IPS DF 4.7 (cell line): Measurements from ENCODE around the gene TAS2R20.
"Not testable (repeated sequence)": the region's sequence is repeated elsewhere in the genome, so short reads cannot be mapped to it uniquely, and the experiment has no call there.

Source experiments
- DNase-seq: peaks from one replicate; pipeline ENCODE4 v3.0.0-alpha.2; 2013; ENCODE audit warnings: low spot score; ENCODE audit errors: extremely low read depth

The TAS2R20 gene, protein sequence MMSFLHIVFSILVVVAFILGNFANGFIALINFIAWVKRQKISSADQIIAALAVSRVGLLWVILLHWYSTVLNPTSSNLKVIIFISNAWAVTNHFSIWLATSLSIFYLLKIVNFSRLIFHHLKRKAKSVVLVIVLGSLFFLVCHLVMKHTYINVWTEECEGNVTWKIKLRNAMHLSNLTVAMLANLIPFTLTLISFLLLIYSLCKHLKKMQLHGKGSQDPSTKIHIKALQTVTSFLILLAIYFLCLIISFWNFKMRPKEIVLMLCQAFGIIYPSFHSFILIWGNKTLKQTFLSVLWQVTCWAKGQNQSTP

DNA sequence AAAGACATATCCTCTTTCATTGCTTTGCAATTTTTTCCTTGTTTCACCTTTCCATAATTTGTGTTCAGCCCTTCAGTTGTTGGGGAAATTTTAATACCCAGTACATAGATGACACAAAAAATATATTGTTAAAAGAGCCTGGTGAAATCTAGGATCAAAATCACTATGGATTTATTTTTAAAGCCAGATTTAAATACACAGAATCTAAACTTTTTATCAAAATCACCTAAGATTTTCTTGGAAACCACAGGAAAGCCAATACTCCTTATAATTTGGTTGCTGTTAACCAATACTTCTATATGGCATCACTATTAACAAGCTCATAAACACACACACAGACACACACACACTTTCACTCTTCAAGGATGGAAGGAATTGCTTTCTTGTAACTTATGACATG is at the start of gene TAS2R20:
TAS2R20 (minus strand) TSS at position 101 of the 400 bp plus-strand sequence. CDS start 429 bp downstream, outside the sequence.
- DNase-seq = no peak

DNA sequence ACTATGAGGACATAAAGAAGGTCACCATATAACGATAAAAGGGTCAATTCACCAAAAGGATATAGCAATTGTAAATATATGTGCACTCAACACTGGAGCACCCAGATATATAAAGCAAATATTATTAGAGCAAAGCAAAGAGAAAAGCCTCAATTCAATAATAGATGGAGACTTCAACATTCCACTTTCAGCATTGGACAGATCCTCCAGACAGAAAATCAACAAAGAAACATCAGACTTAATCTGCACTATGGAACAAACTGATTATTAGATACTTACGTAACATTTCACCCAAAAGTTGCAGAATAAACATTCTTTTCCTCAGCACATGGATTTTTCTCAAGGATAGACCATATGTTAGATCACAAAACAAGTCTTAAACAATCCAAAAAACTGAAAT is 43.3 kb upstream of the TAS2R20 start:
- DNase-seq = not testable (repeated sequence)

DNA sequence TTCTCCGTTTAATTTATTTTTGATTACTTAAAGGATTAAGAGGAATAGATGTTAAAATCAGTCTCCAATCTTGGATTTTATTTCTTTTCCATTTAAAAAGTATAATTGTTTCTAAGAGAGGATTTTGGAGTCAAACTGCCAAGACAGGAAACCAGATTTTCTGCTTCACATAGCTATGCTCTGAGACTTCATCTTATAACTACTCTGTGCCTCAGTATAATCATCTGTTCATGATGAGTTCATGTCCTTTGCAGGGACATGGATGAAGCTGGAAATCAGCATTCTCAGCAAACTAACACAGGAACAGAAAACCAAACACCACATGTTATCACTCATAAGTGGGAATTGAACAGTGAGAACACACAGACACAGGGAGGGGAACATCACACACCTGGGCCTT is 42.1 kb upstream of the TAS2R20 start:
- DNase-seq = no peak

DNA sequence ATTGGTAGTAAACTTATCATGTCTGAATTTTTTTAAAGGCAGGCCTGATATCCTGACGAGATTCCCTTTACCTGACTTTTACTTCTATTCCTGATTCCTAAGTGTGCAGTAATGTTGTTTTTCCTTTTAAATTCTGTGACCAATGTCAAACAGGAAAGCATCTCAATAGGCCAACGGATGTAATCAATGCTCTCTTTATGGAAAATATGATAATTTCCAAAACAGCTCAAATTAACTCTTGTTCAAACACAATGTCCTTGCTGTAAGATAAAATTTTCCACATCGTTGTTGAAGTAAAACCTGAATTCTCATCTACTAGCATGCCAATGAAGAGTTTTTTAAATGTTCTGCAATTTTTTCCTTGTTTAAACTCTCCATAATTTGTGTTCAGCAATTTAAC is 41.1 kb upstream of the TAS2R20 start:
- no peak for DNase-seq

DNA sequence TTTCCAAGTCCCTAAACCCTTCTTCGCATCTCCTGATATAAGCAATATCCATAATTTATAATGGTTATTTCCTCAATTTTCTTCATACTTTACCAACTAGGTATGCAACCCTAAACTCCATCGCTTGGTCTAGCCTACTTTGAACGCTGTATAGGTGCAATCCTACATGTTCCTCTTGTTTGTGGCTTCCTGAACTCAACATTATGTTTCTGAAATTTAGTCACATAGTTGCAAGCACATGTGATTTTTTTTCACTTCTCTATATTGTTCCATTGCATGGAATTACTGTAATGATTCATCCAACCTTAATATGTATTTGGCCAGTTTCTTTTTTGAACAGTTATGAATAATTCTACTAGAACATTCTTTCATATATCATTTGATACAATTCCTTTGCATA is 35.9 kb upstream of the TAS2R20 start:
- DNase-seq = not testable (repeated sequence)

DNA sequence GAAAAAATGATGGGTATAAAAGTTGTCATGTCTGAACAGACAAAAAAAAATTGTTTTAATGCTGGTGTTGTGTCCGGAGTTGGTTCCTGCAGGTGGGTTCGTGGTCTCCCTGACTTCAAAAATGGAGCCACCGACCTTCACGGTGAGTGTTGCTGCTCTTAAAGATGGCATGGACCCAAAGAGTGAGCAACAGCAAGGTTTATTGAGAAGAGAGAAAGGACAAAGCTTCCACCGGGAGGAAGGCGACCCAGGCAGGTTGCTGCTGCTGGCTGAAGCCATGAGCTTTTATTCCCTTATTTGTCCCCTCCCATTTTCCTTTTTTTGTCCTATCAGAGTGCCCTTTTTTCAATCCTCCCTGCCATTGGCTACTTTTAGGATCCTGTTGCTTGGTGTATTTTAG is 33.2 kb upstream of the TAS2R20 start, which contains the start of gene TAS2R31:
TAS2R31 (minus strand) TSS at position 101 of the 400 bp plus-strand sequence; CDS start at position 29, 72 bp downstream.
- no peak for DNase-seq

DNA sequence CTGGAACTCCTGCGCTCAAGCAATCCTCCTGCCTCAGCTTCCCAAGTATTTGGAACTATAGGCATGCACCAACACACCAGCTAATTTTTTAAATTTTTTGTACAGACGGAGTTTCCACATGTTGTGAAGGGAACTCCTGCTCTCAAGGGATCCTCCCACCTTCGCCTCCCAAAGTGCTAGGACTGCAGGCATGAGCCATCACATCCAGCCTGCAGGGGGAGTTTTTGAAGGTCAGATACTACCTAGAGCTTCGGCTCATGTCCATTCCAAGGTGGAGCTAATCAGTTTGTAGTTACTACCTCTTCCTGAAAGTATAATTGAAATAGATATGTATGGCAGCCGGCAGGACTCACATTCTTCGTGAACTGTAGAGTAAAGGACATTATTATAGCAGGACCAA is 28.0 kb upstream of the TAS2R20 start:
- peak; percentile 30 for DNase-seq

DNA sequence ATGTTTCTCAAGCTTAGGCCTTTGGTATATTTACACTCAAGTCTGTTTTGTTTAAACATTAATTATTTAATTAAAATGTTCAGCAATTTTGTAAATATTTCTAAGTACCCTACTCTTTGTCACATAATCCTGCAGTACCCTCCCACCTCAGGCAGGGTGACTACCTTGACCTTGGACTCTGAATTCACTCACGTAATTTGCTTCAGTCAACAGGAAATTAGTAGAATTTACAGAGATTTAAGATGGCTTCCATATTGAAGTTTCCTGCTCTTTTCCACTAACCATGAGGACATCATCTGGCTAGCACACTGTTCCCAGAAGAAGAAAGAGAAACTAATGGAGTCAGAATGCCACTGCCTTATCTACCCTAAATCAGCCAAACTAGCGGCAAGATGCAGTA is 25.3 kb upstream of the TAS2R20 start:
- DNase-seq = no peak

DNA sequence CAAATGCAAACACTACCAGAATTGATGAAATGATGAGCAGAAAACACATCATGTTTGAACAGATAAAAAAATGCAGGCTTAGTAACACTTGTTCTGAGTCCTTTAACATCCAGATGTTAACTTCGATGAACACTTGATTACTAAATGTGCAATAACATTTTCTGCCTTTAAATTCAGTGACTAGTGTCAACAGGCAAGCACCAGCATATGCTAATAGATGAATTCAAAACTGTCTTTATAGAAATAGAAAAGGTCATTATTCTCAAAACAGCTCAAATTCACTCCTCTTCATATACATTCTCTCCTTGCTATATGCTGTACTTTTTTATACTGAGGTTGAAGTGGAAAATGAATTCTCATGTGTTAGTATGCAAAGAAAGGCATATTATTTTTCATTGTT is 24.4 kb upstream of the TAS2R20 start, which contains the start of gene TAS2R19:
TAS2R19 (minus strand) TSS at position 101 of the 400 bp plus-strand sequence; CDS start at position 52, 49 bp downstream.
- no peak for DNase-seq

DNA sequence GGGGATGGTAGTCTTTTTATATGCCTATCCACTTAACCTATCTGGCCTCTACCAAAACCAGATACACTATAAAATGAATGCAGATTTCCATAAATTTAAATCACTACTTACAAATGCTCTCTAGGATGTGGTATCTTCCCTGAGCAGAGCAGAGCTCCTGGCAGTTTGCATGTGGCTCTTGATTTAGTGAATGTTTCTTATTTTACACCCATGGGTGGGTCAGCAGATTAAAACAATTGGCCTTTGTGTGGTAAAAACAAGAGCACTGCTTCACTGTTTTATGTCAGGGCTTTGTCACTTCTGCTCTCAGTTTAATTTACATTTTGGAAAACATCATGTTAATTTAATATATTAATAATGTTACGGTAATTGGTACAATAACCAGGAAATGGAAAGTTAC is 18.8 kb upstream of the TAS2R20 start:
- DNase-seq = no peak

DNA sequence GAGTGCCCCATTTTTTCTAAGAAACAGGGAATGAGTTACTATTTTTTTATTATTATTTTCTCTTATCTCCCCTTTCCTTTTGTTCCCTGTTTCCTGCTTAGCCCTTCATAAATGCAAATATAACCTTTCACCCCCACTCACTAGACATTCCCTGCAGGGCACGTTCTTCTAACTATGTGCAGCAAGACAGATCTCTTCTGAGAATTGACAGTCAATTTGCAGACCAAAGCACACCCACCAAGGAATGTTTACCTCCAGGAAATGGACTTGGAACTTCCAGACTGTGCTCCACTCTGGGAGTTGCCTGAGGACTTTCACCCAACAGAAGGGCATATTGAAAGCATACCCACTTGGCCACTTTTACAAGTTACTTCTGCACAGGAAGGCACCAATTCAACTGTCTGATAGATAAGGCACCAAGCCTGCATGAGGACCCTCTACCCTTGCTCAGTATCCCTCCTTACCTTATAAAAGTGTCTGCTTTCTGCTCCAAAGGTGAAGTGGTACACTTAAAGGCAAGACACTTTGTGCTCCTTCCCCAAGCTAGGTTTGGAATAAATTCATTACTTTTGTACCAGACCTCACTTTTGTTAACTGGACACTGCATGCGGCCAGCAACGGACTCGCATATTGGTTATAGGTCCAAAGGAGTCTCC is 17.8 kb upstream of the TAS2R20 start:
- no peak for DNase-seq

DNA sequence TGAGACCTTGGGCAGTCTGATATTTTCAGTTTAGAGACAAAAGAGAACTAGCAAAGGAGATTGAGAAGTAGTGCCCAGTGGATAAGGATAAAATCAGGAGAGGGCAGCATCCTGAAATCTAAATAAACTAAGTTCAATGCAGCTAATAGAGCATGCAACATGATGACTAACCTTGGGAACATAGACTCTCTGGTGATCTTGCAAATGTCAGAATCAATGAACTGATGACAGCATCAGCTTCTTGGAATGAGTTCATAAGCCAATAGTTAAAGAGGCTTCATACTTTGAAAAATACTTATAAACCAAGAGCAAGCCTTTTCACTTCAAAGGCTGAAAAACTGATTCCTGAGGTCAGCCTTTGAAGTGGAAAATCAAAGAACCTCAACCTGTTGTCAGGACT is 16.1 kb upstream of the TAS2R20 start:
- DNase-seq = no peak

DNA sequence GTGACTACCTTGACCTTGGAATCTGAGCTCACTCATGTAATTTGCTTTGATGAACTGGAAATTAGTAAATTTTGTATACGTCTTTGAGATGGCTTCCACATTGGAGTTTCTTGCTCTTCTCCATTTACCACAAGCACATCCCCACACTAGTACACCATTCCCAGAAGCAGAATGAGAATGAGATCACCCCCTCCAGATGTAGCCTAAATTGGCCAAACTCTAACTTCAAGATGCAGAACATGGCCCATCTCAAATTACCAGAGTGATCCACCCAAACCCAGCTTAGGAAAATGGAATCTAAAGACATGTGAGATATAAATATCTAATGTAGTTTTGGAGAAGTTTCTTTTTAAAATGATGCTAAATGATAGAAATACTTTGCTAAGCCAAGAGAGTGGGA is 9.5 kb upstream of the TAS2R20 start:
- DNase-seq = no peak

DNA sequence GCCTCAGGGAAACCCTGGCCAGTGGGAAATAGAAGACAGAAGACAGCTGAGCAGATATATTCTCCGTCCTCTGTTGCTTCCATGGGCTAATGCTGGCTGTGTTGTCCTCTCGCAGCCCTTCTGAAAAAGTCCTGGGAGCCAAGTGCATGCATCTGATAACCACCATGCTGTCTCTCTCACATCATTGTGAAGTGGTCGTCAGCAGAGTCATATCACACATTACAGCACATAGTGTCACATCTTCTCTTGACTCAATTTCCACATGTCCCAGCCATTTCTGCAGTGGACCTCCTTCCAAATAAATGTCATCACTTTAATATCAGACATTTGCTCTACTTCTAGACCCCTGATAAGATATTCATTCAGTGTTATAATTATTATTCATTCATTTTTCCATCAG is 3.8 kb downstream of the TAS2R20 start:
- DNase-seq = no peak

DNA sequence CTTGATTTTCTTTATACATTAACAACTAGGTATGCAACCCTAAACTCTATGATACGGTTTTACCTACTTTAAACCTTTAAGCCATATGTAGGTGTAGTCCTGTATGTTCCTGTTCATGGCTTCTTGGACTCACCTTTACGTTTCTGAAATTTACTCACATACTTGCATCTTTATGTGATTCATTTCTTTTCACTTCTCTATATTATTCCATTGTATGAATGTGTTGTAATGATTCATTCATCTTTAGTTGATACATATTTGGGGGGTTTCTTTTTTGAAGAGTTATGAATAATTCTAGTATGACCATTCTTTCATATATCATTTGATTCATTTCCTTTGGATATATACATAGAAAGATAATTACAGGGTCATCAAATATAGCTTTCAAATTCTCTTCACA is 9.0 kb downstream of the TAS2R20 start:
- DNase-seq = no peak

DNA sequence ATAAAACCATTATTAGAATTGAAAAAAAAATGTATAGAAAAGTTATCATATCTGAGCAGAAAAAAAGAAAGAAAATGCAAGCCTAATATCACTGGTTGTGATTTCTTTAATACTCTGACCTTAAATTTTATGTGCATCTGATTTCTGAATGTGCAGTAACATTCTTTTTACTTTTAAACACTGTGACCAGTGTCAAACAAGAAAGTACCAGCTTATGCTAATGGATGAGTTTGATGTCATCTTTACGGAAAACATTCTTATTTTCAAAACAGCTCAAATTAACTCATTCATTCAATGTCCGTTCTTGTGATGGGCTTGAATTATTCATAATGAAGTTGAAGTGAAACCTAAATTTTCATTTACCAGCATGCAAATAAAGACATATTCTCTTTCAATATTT is 11.3 kb downstream of the TAS2R20 start, which contains the start of gene TAS2R50:
TAS2R50 (minus strand) TSS at position 101 of the 400 bp plus-strand sequence; CDS start at position 49, 52 bp downstream.
- no peak for DNase-seq

DNA sequence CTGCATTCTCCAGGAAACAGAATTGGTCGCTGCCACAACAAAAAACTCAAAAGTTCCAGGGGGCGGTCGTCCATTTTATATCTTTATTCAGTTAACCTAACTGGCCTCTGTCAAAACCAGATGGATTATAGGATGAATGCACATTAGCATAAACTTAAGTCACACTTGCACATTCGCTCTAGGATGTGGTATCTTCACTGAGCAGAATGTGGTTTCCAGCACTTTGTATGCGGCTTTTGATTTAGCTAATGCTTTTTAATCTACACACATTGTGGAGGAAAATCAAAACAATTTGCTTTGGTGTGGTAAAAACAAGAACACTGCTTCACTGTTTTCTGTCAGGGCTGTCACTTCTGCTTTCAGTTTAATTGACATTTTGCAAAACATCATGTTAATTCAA is 15.9 kb downstream of the TAS2R20 start:
- no peak for DNase-seq

DNA sequence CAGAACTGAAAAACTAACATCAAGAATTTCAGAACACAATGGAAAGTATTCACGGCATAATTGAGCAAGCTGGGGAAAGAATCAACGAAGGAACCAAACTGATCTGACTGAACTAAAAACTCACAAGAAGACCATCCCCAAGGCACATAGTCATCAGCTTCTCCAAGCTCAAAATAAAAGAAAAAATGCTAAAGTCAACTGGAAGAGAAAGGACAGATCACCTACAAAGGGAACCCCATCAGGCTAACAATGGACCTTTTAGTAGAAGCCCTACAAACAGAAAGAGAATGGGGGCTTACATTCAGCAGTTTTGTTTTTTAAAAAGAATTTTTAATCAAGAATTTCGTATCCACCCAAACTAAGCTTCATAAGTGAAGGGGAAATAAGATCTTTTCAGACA is 23.1 kb downstream of the TAS2R20 start:
- no peak for DNase-seq

DNA sequence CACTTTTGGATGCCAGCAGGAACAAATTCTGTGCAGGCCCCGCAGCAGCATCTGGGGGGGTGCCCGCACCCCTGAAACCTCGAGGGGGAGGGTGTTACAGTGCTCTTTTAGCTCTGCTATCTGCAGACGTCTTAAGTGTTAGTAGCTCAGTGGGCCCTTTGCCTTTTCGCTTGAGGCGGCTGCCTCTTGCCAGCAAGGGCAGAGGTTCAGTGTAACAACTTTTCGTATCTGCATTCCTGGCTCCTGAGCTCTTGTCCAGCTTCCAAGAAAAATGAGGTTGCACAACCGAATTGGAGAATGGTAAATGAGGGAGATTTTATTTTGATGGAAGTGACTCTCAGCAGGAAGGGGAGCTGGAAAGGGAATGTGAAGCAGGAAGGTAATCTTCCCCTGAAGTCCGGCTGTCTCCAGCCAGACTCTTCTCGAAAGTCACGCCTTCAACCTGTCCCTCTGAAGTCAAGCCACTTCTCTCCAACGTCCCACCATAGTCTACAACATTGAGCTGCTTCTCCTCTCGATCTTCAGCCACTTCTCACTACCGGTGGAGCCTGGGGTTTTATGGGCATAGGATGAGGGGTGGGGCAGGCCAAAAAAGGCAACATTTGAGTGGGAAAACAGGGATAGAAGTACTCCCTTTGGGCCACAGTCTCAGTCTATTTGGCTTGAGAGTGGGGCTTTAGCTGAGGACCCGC is 29.2 kb downstream of the TAS2R20 start:
- DNase-seq = no peak

DNA sequence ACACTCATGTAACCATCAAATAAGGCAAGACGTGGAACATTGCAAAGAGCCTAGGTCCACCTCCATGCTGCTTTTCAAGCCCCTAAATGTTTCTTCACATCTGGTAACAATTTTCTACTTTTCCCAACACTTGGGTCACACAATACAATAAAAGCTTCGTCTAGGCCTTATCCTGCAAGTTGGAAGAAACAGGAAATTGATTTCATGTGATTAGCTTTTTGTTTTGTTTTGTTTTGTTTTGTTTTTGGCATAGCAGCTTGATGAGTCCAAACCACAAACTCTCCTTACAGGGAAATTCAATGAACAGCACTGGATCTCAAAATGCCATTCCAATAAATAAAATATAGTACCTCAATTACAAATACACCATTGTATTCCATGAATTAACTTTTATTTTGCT is 30.7 kb downstream of the TAS2R20 start:
- no peak for DNase-seq

DNA sequence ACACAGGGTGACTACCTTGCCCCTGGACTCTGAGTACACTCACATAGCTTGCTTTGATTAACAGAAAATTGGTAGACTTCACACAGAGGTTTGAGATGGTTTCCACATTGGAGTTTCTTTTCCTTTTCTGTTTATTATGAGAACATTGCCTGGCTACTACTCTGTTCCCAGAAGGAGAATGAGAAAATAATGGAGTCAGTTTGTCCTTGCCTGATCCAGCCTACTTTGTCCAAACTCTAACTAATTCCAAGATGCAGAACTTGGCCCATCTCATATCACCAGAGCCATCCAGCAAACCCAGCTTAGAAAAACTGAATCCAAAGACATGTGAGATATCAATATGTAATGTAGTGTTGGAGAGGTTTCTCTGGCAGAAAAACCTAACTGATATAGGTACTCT is 31.8 kb downstream of the TAS2R20 start:
- DNase-seq = no peak

DNA sequence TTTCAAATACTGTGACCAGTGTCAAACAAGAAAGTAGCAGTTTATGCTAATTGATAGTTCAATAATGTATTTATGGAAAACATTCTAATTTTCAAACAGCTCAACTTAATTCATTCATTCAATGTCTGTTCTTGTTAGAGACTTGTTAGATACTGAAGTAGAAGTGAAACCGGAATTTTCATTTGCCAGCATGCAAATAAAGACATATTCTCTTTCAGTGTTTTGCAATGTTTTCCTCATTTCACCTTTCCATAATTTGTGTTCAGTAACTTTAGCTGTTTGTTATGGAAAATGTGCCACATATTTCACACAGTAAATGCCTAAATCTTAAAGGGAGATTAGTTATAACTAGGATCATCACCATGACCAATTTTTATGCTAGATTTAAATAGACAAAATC is 32.6 kb downstream of the TAS2R20 start:
- no peak for DNase-seq
